ENCODE results near the gene PHF21A. TPM values are rescaled to one million over a fixed set of nuclear protein-coding genes. Genes with fewer than 3 reads are reported as not detected.

The PHF21A gene
- total and polyA plus RNA-seq, 2 donors, result 24.3 to 36.6 TPM

DNA sequence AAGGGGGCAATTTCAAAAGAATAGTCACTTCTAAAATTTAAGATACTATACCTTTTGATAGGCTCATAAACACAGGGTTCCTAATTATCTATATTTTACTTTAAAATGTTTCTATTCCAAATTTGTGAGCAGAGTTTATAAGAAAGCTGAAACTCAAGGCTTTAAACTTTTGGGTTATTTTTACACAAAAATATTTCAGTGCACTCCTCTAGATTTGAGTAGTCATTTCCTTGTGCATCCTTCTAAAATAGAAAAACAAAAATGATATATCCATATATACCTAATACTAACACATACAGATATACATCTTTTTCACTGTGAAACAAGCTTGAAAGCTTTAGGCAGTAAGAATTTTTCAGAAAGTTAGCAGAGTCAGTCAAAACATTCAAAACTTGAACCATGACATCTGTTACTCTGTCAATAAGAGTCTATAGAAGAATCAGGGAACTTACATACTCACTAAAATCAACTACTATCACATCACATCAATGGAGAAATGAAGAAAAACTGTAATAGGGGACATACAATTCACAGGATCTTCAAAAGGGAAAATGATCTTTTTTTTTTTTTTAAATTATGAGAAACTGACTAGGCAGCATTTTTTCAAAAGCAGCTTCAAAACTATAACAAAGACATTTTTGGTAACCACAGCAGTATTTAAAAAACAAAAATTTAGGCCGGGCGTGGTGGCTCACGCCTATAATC is 5.1 kb downstream of the PHF21A start:
- Histone ChIP-seq H3K4me3 (ENCODE audit: low read depth, low read length) (no peak overlapping the region), H3K27ac (ENCODE audit: low read depth) (no peak overlapping the region), H3K4me1 (ENCODE audit: insufficient read depth) (no peaks in the 10 kb centered on the region), H3K36me3 (ENCODE audit: insufficient read depth) (no peaks in the 10 kb centered on the region)
- no peak for DNase-seq (ENCODE audit: extremely low spot score)
- 60% methylated on average over 3 of the region's 3 CpGs for WGBS

DNA sequence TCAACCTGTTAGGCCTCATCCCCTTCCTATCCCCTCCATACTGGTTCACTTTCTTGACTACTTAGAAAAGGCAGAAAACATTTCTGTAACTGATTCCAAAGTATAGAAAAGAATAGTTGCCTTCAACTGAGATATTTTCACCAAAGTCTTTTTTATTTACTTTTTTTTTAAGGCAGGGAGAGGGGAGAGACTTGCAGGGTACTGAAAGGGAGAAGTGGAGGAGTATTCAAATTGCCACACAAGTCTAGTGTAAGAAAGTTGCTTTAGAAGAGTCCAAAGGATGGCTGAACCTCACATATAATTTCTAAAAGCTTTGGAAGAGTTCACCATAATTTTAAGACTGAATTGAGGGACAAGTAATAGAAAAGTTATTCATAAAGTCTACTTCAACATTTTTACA is 6.3 kb downstream of the PHF21A start:
- no peak for DNase-seq (ENCODE audit: extremely low spot score)
- Histone ChIP-seq H3K4me3 (ENCODE audit: low read depth, low read length) (no peak overlapping the region), H3K27ac (ENCODE audit: low read depth) (no peak overlapping the region), H3K36me3 (ENCODE audit: insufficient read depth) (no peaks in the 10 kb centered on the region), H3K4me1 (ENCODE audit: insufficient read depth) (no peaks in the 10 kb centered on the region)

DNA sequence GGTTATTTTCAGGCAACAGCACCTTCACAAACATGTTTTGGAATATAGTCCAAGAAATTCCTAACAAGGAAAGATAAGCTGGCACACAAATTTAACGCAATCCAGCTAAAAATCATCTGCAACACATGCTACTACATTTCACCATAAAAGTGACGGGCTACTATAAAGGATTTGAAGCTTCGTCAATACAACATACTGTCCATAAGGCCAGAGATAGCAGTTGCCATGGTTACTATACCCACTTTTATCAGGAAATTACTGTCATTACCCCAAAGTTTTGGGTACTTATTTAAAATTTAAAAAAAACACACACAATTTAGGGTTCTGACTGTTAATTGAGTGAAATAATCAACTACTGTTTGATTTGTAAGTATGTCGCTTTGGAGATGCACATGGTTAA is 6.9 kb downstream of the PHF21A start:
- Histone ChIP-seq H3K4me3 (ENCODE audit: low read depth, low read length) (no peak overlapping the region), H3K36me3 (ENCODE audit: insufficient read depth) (no peaks in the 10 kb centered on the region), H3K4me1 (ENCODE audit: insufficient read depth) (no peaks in the 10 kb centered on the region), H3K27ac (ENCODE audit: low read depth) (no peak overlapping the region)
- no peak for DNase-seq (ENCODE audit: extremely low spot score)
- 78% methylated on average over 4 of the region's 4 CpGs for WGBS

DNA sequence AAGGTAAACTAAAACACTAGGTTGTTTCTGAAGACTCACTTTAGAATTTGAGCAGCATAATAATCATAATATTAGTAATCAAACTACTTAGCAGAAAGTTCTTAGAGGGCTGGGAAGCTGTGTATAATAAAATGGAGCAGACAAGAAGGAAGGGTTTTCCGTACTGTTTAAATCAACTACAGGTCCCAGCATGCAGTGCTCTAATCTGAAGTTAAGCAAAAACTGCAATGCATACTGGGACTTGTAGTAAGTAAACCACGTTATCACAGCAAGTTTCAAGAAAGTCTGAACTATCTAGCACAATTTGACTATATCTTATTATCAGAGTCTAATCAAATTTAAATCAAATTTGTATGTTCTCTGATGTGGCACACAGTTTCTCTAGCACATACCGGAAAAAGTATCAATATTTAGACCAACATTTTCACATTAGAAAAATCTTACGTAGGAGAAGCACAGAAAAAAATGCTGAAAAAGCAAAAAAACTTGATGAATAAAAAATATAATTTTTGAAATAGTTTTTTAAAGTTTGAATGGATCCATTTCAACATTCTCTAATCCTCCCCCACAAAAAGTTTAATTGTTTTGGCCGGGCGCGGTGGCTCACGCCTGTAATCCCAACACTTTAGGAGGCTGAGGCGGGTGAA is 8.2 kb downstream of the PHF21A start:
- WGBS, result 75% methylated on average over 9 of the region's 9 CpGs
- H3K4me3 ChIP-seq (ENCODE audit: low read depth, low read length), result no peak overlapping the region
- DNase-seq (ENCODE audit: extremely low spot score), result peak; percentile 42
- H3K27ac ChIP-seq (ENCODE audit: low read depth), result no peak overlapping the region
- H3K4me1 ChIP-seq (ENCODE audit: insufficient read depth), result no peaks in the 10 kb centered on the region
- no peaks in the 10 kb centered on the region for H3K36me3 ChIP-seq (ENCODE audit: insufficient read depth)

DNA sequence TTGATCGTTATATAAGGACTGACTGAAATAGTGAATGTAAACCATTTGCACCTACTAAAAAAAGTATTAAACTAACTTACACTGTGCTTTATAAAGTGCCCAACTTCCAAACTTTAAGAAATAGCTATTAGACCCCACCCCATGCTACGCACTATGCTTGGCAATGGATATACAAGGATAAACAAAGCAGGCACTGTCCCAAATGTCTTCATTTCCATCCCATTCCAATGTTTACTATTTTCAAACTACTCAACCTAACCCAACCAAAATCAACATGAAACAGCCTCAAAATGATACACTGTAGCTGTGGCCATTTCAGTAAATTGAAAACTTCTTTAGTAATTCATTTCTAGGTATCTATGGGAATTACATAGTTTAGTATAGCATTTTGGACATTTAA is 12.5 kb downstream of the PHF21A start:
- no peak overlapping the region for H3K27ac ChIP-seq (ENCODE audit: low read depth)
- no peaks in the 10 kb centered on the region for H3K4me1 ChIP-seq (ENCODE audit: insufficient read depth)
- no peak for DNase-seq (ENCODE audit: extremely low spot score)
- WGBS, result 69% methylated on average over 2 of the region's 2 CpGs
- H3K4me3 ChIP-seq (ENCODE audit: low read depth, low read length), result no peak overlapping the region
- H3K36me3 ChIP-seq (ENCODE audit: insufficient read depth), result no peaks in the 10 kb centered on the region

DNA sequence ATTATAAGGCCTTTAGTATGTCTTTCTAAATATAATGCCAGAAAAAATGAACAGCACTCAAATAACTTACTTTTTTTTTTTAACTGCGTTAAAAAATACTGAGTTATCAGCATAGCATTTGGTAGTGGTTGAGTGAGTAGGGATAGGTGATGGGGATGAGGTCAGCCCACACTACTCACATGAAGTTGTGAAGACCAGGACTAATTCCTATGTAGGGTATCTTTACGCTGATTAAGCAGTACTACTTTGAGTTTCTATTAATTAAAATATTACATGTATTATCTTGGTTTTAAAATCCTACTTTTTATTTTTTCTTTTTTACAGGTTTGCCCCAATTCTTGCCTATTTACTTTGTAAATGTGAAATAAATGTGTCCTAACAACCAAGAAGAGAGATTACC is 13.5 kb downstream of the PHF21A start:
- Histone ChIP-seq H3K27ac (ENCODE audit: low read depth) (no peak overlapping the region), H3K36me3 (ENCODE audit: insufficient read depth) (no peaks in the 10 kb centered on the region), H3K4me1 (ENCODE audit: insufficient read depth) (no peaks in the 10 kb centered on the region), H3K4me3 (ENCODE audit: low read depth, low read length) (no peak overlapping the region)
- no peak for DNase-seq (ENCODE audit: extremely low spot score)
- WGBS, result 80% methylated on average over 2 of the region's 2 CpGs

DNA sequence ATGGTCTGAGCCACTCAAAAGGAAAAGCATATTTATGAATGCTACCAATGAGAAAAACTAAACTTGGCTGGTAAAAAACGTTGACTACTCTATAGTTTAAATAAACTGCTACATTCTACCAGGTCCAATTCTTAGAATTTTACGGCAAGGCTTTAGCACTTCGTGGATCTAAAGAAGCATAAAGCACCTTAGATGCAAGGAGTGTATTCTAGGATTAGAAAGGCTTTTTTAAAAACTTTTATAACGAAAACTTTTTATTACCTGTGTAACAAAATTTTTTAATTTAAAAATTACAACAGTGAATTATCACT is 13.9 kb downstream of the PHF21A start:
- Histone ChIP-seq H3K4me1 (ENCODE audit: insufficient read depth) (no peaks in the 10 kb centered on the region), H3K4me3 (ENCODE audit: low read depth, low read length) (no peak overlapping the region), H3K36me3 (ENCODE audit: insufficient read depth) (no peaks in the 10 kb centered on the region), H3K27ac (ENCODE audit: low read depth) (no peak overlapping the region)
- no peak for DNase-seq (ENCODE audit: extremely low spot score)
- WGBS, result 76% methylated on average over 4 of the region's 4 CpGs

DNA sequence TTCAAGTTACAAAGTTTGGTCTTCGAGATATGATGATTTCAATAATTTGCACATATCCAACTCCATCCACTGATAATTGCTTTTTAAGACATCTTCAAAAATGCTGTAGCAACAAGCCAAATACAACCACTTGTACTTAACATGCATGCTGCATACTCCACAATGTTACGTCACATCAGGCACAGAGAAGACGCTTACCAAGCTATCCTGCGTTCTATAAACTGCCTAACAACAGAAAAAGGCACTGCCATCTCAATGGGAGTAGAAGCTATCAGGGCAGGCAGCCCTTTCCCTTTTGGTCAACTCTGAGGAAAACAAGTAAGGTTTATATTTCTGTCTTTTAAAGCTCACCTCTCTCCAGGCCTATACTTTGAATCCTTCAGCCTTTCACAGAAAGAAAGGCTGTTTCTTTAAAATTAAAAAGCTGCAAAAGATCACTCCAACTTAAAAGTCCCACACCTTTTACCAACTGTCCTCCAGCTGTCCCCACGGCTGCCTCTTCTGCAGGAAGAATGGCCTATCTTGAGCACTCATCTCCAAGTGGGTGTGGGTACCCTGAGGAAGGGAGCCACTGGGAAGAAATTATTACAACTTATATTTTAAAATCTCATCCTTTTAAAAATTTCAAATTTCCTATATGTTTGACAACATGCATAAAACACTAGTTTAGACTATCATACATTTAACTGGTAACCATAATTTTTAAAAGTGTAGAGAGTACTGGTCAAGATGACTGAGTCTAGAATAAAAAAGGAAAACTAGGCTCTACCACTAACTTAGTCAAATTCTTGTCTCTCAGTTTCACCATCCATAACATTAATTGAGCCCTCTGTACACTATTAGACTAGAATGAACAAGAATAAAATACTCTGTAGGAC is 14.5 kb downstream of the PHF21A start:
- no peak for DNase-seq (ENCODE audit: extremely low spot score)
- H3K36me3 ChIP-seq (ENCODE audit: insufficient read depth), result no peaks in the 10 kb centered on the region
- 55% methylated on average over 5 of the region's 5 CpGs for WGBS

DNA sequence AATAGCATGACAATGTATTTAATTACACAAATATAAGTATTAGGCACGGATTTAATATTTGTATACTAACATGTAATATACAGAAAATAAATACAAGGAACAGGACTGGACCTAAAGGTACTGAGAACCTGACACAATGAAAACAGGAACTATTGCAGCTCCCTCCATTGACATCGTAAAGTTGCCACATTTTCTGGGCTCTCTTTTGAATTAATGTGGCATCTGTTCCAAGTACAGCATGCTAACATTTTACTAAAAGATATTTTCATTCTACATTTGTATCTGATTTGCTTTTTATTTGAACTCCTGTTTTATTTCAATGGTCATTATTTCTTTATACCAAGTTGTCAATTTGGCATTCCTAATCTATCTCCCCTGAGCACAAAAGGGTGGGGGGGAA is 15.3 kb downstream of the PHF21A start:
- H3K36me3 ChIP-seq (ENCODE audit: insufficient read depth), result no peaks in the 10 kb centered on the region
- DNase-seq (ENCODE audit: extremely low spot score), result no peak
- no peak overlapping the region for H3K4me3 ChIP-seq (ENCODE audit: low read depth, low read length)
- H3K27ac ChIP-seq (ENCODE audit: low read depth), result no peak overlapping the region
- WGBS, result 78% methylated on average over 2 of the region's 2 CpGs
- no peaks in the 10 kb centered on the region for H3K4me1 ChIP-seq (ENCODE audit: insufficient read depth)

More for the DNA sequence above, 14.5 kb downstream of the PHF21A start:
- no peaks in the 10 kb centered on the region for H3K4me1 ChIP-seq (ENCODE audit: insufficient read depth)
- no peak overlapping the region for H3K4me3 ChIP-seq (ENCODE audit: low read depth, low read length)
- no peak overlapping the region for H3K27ac ChIP-seq (ENCODE audit: low read depth)

DNA sequence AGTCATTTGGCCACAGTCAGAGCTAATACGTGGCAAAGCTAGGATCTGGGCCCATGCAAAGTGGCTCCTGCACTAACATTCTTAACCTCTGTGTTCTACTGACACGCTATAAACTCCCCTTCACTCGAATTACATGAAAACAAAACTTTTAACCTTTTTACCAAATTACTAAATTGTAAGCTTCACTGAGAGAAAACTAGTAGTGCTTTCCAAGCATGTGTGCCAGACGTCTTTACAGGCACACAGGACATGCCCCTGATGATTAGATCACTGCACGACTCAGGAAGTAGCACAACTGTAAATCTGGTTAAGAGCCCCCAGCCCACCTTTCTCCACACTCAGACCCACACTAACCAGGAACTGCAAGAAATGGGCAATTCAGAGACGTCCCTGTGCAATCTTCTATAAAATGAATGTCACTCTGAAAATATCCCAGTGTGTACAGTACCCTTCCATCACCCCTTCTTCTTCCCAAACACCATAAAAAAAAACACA is 16.1 kb downstream of the PHF21A start:
- no peaks in the 10 kb centered on the region for H3K36me3 ChIP-seq (ENCODE audit: insufficient read depth)
- H3K4me1 ChIP-seq (ENCODE audit: insufficient read depth), result no peaks in the 10 kb centered on the region
- DNase-seq (ENCODE audit: extremely low spot score), result no peak
- no peak overlapping the region for H3K27ac ChIP-seq (ENCODE audit: low read depth)
- H3K4me3 ChIP-seq (ENCODE audit: low read depth, low read length), result no peak overlapping the region
- 35% methylated on average over 6 of the region's 6 CpGs for WGBS

DNA sequence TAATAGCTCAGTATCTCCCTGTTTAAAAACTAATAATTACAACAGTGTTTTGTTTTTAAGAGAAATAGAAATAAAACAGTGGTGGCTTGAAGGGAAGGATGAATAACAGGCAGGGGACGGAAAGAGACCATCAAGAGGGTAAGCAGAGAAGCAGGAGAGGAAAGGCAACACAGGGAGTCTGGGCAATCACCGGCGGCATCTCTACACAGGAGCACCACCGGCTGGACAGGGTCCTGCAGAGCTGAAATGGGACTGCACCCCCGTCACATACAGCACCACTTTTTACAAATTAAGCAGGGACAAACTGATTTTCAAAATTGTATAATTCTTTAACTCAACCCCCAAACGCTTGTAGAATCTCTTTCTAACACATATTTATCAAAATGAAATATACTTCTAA is 18.4 kb downstream of the PHF21A start:
- DNase-seq (ENCODE audit: extremely low spot score), result no peak
- no peaks in the 10 kb centered on the region for H3K4me1 ChIP-seq (ENCODE audit: insufficient read depth)
- no peak overlapping the region for H3K27ac ChIP-seq (ENCODE audit: low read depth)
- no peak overlapping the region for H3K4me3 ChIP-seq (ENCODE audit: low read depth, low read length)
- WGBS, result 89% methylated on average over 6 of the region's 6 CpGs
- no peaks in the 10 kb centered on the region for H3K36me3 ChIP-seq (ENCODE audit: insufficient read depth)

DNA sequence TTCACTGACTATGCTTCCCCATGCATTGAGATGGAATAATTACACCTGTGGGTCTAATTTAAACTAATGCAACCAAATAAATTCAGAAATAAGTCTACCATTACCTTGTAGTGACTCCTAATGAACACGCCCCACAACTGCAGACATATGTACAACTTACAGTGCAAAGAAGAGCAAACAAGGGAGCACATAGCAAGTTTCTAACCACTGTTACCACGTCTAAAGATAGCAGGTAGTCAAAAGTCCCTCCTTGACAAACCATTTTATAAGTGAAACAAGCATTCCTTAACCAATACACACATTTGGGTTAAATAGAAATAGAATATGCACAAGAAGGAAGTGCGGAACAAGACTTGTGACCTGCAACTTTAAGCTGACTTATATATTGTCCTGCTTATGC is 20.6 kb downstream of the PHF21A start:
- Histone ChIP-seq H3K36me3 (ENCODE audit: insufficient read depth) (no peaks in the 10 kb centered on the region), H3K27ac (ENCODE audit: low read depth) (peak overlapping the region; percentile 10), H3K4me1 (ENCODE audit: insufficient read depth) (no peaks in the 10 kb centered on the region), H3K4me3 (ENCODE audit: low read depth, low read length) (no peak overlapping the region)
- WGBS, result 86% methylated on average over 3 of the region's 3 CpGs
- no peak for DNase-seq (ENCODE audit: extremely low spot score)

DNA sequence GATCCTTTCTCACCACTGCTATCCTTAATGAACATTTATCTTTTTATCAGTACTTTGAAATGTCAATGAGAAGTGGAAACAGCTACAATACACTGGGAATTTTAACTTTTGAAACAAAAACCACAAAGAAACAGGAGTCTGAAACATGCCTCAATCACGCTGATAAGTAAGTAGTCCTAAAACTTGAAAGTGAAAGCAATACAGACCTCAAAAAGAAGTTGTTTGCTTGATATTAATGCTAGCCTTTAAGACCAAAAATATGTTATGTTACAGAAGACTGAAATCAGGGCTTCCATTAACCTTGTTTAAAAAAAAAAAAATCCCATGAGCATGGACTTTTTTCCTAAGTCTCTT is 21.3 kb downstream of the PHF21A start:
- Histone ChIP-seq H3K27ac (ENCODE audit: low read depth) (no peak overlapping the region), H3K36me3 (ENCODE audit: insufficient read depth) (no peaks in the 10 kb centered on the region), H3K4me3 (ENCODE audit: low read depth, low read length) (no peak overlapping the region), H3K4me1 (ENCODE audit: insufficient read depth) (no peaks in the 10 kb centered on the region)
- 37% methylated on average over 1 of the region's 1 CpG for WGBS
- DNase-seq (ENCODE audit: extremely low spot score), result no peak

DNA sequence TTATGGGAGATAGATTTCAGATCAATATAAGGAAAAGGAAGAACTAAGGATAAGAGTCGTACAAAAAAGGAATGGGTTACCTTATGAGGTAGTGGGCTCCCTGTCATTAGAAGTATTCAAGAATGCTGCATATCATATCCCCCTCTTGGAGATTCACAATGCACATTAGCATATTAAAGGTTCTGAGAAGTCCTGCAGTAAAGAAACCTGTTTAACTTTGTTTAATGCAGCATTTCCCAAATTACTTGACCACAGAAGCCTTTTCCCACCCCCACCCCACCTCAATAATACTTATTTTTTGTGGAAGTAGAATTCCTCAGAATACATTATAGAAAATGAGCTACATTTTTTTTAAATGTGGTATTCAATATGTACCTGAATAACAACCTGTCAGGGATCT is 30.9 kb downstream of the PHF21A start:
- Histone ChIP-seq H3K27ac (ENCODE audit: low read depth) (no peak overlapping the region), H3K4me3 (ENCODE audit: low read depth, low read length) (no peak overlapping the region), H3K4me1 (ENCODE audit: insufficient read depth) (no peaks in the 10 kb centered on the region), H3K36me3 (ENCODE audit: insufficient read depth) (peaks cover 2% of the 10 kb centered on the region)
- WGBS, result 89% methylated on average over 1 of the region's 1 CpG
- no peak for DNase-seq (ENCODE audit: extremely low spot score)

Measured in urinary bladder (tissue), 4 donors.